ENCODE data around the gene CNMD.

CNMD gene

GRCh38 chr13:52786766-52787165 lies 47.1 kb upstream of the CNMD start:
- ATAC-seq (ENCODE audit: insufficient read depth, low read depth) (no peak), DNase-seq (no peak)
- Histone ChIP-seq H3K36me3 (ENCODE audit: insufficient read depth, low read length) (no peaks in the 10 kb centered on the region), H3K4me3 (ENCODE audit: low read depth in 1 of 2, low read length in 2 of 2) (no peak overlapping the region), H3K9ac (ENCODE audit: low read depth, low read length) (no peak overlapping the region), H3K4me1 (ENCODE audit: insufficient read depth, low read length) (no peaks in the 10 kb centered on the region), H3K27me3 (ENCODE audit: insufficient read depth, low read length, poor library complexity) (peaks cover 4% of the 10 kb centered on the region), H3K4me2 (ENCODE audit: insufficient read depth, low read length) (no peak overlapping the region), H4K20me1 (ENCODE audit: insufficient read depth, low read length) (no peaks in the 10 kb centered on the region), H2AFZ (ENCODE audit: low read depth, low read length) (no peak overlapping the region), H3K27ac (ENCODE audit: low read length) (no peak overlapping the region), H3K79me2 (ENCODE audit: insufficient read depth, low read length) (no peaks in the 10 kb centered on the region), H3K9me3 (ENCODE audit: insufficient read depth, low read length, severe bottlenecking) (no peaks in the 10 kb centered on the region)
- TF ChIP-seq EZH2 (IDR thresholded peaks at IDR 0.05; ENCODE audit: borderline replicate concordance, low read depth, low read length, severe bottlenecking): no peak
- no peak for TF ChIP-seq CTCF (IDR thresholded peaks at IDR 0.05; ENCODE audit: borderline replicate concordance, extremely low read depth, low read length, poor library complexity, severe bottlenecking)

GRCh38 chr13:52785739-52786138 lies 46.1 kb upstream of the CNMD start:
- no peak for DNase-seq
- H3K4me3 ChIP-seq (ENCODE audit: low read depth in 1 of 2, low read length in 2 of 2): no peak overlapping the region
- no peak overlapping the region for H3K27ac ChIP-seq (ENCODE audit: low read length)
- H3K4me2 ChIP-seq (ENCODE audit: insufficient read depth, low read length): no peak overlapping the region
- no peak for TF ChIP-seq EZH2 (IDR thresholded peaks at IDR 0.05; ENCODE audit: borderline replicate concordance, low read depth, low read length, severe bottlenecking)
- TF ChIP-seq CTCF (IDR thresholded peaks at IDR 0.05; ENCODE audit: borderline replicate concordance, extremely low read depth, low read length, poor library complexity, severe bottlenecking): no peak
- H3K9me3 ChIP-seq (ENCODE audit: insufficient read depth, low read length, severe bottlenecking): no peaks in the 10 kb centered on the region
- no peaks in the 10 kb centered on the region for H4K20me1 ChIP-seq (ENCODE audit: insufficient read depth, low read length)
- no peak overlapping the region for H2AFZ ChIP-seq (ENCODE audit: low read depth, low read length)
- no peaks in the 10 kb centered on the region for H3K4me1 ChIP-seq (ENCODE audit: insufficient read depth, low read length)
- no peak overlapping the region for H3K9ac ChIP-seq (ENCODE audit: low read depth, low read length)
- no peak for ATAC-seq (ENCODE audit: insufficient read depth, low read depth)
- H3K36me3 ChIP-seq (ENCODE audit: insufficient read depth, low read length): no peaks in the 10 kb centered on the region
- no peaks in the 10 kb centered on the region for H3K79me2 ChIP-seq (ENCODE audit: insufficient read depth, low read length)
- H3K27me3 ChIP-seq (ENCODE audit: insufficient read depth, low read length, poor library complexity): peaks cover 4% of the 10 kb centered on the region

- TF ChIP-seq EZH2 (IDR thresholded peaks at IDR 0.05; ENCODE audit: borderline replicate concordance, low read depth, low read length, severe bottlenecking) (no peak), CTCF (IDR thresholded peaks at IDR 0.05; ENCODE audit: borderline replicate concordance, extremely low read depth, low read length, poor library complexity, severe bottlenecking) (no peak)
- ATAC-seq (ENCODE audit: insufficient read depth, low read depth) (no peak), DNase-seq (no peak)
Measured at GRCh38 chr13:52784591-52785340, 45.1 kb upstream of the CNMD start.

More at GRCh38 chr13:52784591-52785340, 45.1 kb upstream of the CNMD start:
- Histone ChIP-seq H3K4me3 (ENCODE audit: low read depth in 1 of 2, low read length in 2 of 2) (no peak overlapping the region), H3K4me1 (ENCODE audit: insufficient read depth, low read length) (peaks cover 7% of the 10 kb centered on the region), H2AFZ (ENCODE audit: low read depth, low read length) (no peak overlapping the region), H3K4me2 (ENCODE audit: insufficient read depth, low read length) (no peak overlapping the region), H3K27ac (ENCODE audit: low read length) (no peak overlapping the region), H3K9ac (ENCODE audit: low read depth, low read length) (no peak overlapping the region), H4K20me1 (ENCODE audit: insufficient read depth, low read length) (no peaks in the 10 kb centered on the region), H3K9me3 (ENCODE audit: insufficient read depth, low read length, severe bottlenecking) (no peaks in the 10 kb centered on the region), H3K27me3 (ENCODE audit: insufficient read depth, low read length, poor library complexity) (peaks cover 4% of the 10 kb centered on the region), H3K79me2 (ENCODE audit: insufficient read depth, low read length) (no peaks in the 10 kb centered on the region), H3K36me3 (ENCODE audit: insufficient read depth, low read length) (no peaks in the 10 kb centered on the region)

Measured in DND-41 (cell line).